HG03457 (cell line): ENCODE data around the gene RADIL.
A peak's percentile ranks its signal among the peaks of the same experiment; 100 is the strongest.

Experiments used
- ATAC-seq: cut with Tn5 transposase; IDR thresholded peaks from one replicate; pipeline ENCODE4 v1.9.1; 2021; ENCODE audit warnings: moderate number of reproducible peaks; ENCODE audit not compliant: unreplicated experiment

RADIL gene

GRCh38 chr7:4759211-4759610, 124.3 kb downstream of the RADIL start:
- no peak for ATAC-seq

GRCh38 chr7:4758791-4759190, 124.7 kb downstream of the RADIL start:
- no peak for ATAC-seq

- no peak for ATAC-seq
These were observed 125.4 kb downstream of the RADIL start for GRCh38 chr7:4758111-4758510.

- ATAC-seq: no peak
These were observed 128.5 kb downstream of the RADIL start for GRCh38 chr7:4755045-4755444.

- ATAC-seq: no peak
These were observed 129.0 kb downstream of the RADIL start for GRCh38 chr7:4754433-4755010.

- ATAC-seq: peak; percentile 75
These were observed 129.7 kb downstream of the RADIL start for GRCh38 chr7:4753598-4754432.

GRCh38 chr7:4751398-4751947, 132.0 kb downstream of the RADIL start:
- ATAC-seq: no peak

- no peak for ATAC-seq
These were observed 133.7 kb downstream of the RADIL start for GRCh38 chr7:4749798-4750197.

- ATAC-seq: no peak
These were observed 134.2 kb downstream of the RADIL start for GRCh38 chr7:4749363-4749762.
